Measurements from ENCODE around the gene GIMAP2.

GIMAP2 gene

DNA sequence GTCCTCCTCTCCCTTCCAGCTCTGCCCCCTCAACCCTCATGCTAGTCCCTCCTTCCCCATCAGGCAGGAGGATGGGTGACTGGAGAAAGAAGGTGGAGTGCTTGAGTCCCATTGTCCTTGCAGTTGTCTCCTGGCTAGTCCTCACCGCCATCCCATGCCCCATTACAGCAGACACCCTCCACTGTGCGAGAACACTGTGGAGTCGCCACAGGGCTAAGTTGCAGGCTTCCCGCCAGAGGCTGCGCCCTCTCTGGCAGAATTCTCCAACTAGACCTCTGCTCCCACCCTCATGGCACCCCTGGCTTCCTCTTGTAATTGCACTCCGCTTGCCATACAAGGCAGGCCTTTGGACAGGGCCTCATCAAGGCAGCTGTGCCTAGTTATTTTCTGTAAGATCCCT lies 3.1 kb downstream of the GIMAP2 start:
- no peak overlapping the region for H3K4me3 ChIP-seq (ENCODE audit: low read depth, low read length)
- TF ChIP-seq, protein P1, sequence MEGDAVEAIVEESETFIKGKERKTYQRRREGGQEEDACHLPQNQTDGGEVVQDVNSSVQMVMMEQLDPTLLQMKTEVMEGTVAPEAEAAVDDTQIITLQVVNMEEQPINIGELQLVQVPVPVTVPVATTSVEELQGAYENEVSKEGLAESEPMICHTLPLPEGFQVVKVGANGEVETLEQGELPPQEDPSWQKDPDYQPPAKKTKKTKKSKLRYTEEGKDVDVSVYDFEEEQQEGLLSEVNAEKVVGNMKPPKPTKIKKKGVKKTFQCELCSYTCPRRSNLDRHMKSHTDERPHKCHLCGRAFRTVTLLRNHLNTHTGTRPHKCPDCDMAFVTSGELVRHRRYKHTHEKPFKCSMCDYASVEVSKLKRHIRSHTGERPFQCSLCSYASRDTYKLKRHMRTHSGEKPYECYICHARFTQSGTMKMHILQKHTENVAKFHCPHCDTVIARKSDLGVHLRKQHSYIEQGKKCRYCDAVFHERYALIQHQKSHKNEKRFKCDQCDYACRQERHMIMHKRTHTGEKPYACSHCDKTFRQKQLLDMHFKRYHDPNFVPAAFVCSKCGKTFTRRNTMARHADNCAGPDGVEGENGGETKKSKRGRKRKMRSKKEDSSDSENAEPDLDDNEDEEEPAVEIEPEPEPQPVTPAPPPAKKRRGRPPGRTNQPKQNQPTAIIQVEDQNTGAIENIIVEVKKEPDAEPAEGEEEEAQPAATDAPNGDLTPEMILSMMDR (IDR thresholded peaks at IDR 0.05; ENCODE audit: low read depth, low read length, missing control alignments): no peak
- in situ Hi-C loops (cut with HindIII; ENCODE audit: low pct_ligation_motif_present, low sequenced_read_pairs): no loop called here
- no peak overlapping the region for H3K27ac ChIP-seq
- no peaks in the 10 kb centered on the region for H3K27me3 ChIP-seq (replicated peaks)
- H3K36me3 ChIP-seq (replicated peaks): no peaks in the 10 kb centered on the region
- no peak for DNase-seq

DNA sequence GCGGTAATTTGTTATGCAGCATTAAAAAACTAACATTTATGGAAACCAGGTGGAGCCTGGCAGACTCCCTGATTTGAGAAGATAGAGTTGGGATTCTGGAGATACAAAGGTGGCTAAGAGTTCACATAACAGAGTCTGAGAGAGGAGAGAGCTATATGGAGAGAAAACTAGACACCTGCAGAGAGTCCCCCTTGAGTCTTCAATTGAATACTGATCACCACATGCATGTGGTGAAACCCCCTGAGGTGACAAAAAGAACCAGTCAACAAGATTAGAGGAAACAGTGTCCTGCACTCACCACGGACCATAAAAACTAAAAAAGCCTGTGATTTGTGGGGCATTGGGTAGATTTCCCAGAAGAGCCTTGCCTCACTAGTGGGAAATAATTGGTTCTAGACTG lies 10.1 kb downstream of the GIMAP2 start:
- Histone ChIP-seq H3K4me3 (ENCODE audit: low read depth, low read length) (no peak overlapping the region), H3K36me3 (replicated peaks) (no peaks in the 10 kb centered on the region), H3K27me3 (replicated peaks) (no peaks in the 10 kb centered on the region), H3K27ac (no peak overlapping the region)
- in situ Hi-C loops (cut with HindIII; ENCODE audit: low pct_ligation_motif_present, low sequenced_read_pairs): no loop called here
- DNase-seq: no peak
- TF ChIP-seq, protein P1 (IDR thresholded peaks at IDR 0.05; ENCODE audit: low read depth, low read length, missing control alignments): no peak

DNA sequence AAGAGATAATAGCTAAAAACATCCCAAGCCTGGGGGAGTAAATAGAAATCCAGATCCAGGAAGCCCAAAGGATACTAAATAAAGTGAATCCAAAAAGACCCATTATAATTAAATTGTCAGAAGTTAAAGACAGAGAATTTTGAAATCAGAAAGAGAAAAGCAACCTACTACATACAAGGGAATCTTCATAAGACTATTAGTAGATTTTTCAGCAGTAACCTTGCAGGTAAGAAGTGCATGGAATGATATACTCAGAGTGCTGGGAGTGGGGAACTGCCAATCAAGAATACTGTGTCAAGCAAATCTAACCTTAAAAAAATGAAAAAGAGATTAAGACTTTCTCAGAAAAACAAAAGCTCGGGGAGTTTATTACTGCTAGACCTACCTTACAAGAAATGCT lies 17.7 kb downstream of the GIMAP2 start:
- Histone ChIP-seq H3K36me3 (replicated peaks) (no peaks in the 10 kb centered on the region), H3K27me3 (replicated peaks) (no peaks in the 10 kb centered on the region), H3K4me3 (ENCODE audit: low read depth, low read length) (no peak overlapping the region), H3K27ac (no peak overlapping the region)
- no peak for DNase-seq
- TF ChIP-seq, protein P1 (IDR thresholded peaks at IDR 0.05; ENCODE audit: low read depth, low read length, missing control alignments): no peak
- in situ Hi-C loops (cut with HindIII; ENCODE audit: low pct_ligation_motif_present, low sequenced_read_pairs): no loop called here

DNA sequence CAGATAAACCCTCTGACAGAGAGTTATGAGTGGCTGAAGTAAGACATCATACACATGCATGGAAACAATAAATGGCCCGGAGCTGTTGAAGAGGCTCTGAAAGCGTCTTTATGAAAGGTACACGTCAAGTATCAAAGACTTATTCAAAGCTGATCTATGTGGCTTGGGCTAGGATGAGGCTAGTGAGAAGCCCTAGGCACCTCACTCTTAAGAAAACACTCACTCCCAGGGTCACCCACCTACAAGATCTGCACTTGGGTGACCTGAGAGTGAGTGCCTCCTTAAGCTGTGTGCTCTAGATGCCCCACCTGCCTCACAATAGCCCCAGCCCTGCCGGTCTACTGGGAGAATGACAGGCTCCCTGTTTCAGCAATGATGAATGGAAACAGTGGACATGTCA lies 29.8 kb downstream of the GIMAP2 start:
- Histone ChIP-seq H3K4me3 (ENCODE audit: low read depth, low read length) (no peak overlapping the region), H3K27ac (no peak overlapping the region), H3K27me3 (replicated peaks) (no peaks in the 10 kb centered on the region), H3K36me3 (replicated peaks) (no peaks in the 10 kb centered on the region)
- DNase-seq: no peak
- in situ Hi-C loops (cut with HindIII; ENCODE audit: low pct_ligation_motif_present, low sequenced_read_pairs): no loop called here
- TF ChIP-seq, protein P1 (IDR thresholded peaks at IDR 0.05; ENCODE audit: low read depth, low read length, missing control alignments): no peak

DNA sequence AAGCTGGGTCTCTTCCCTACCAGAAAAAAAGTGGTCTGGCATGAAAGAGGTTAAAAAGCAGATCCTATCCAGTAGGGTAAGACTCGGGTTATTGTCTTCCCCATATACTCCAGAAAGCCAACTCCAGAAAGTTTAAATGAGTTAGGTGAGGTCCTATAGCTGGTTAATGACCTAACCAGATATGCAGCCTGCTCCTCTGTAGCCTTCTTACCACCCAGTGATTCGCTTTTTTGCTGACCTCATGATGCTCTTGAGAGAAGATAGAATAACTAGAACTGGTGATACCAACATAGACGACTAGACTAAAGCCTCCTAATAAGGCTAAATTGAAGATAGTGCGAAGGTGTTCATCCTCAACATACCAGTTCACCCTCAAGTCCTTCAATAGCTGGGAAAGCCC lies 30.2 kb downstream of the GIMAP2 start:
- TF ChIP-seq, protein P1 (IDR thresholded peaks at IDR 0.05; ENCODE audit: low read depth, low read length, missing control alignments): no peak
- Histone ChIP-seq H3K27me3 (replicated peaks) (no peaks in the 10 kb centered on the region), H3K27ac (no peak overlapping the region), H3K4me3 (ENCODE audit: low read depth, low read length) (no peak overlapping the region), H3K36me3 (replicated peaks) (no peaks in the 10 kb centered on the region)
- no peak for DNase-seq
- in situ Hi-C loops (cut with HindIII; ENCODE audit: low pct_ligation_motif_present, low sequenced_read_pairs): no loop called here

DNA sequence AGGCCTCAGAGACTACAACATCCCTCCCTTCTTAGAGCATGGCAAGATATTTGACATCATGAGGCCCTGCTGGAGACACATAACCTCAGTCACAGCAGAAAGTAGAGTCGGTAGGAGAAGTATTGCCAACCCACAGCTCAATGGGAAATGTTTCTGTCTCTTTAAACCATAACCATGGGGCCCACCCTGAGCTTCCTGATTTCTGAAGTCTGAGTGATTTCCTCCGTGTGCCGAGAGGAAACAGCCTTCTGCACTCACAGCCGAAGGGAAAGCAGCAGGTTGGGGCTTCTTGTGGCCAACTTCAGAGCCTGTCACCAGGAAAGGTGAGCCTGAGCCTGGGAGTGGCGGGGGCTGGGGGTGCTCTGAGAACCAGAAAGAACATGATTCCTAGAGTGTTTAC lies 30.9 kb downstream of the GIMAP2 start, which contains the start of gene GIMAP1:
Gene GIMAP1 (plus strand): TSS at position 246 of the 400 bp plus-strand sequence. CDS start 2,435 bp downstream, outside the sequence.
- H3K4me3 ChIP-seq (ENCODE audit: low read depth, low read length): no peak within 1 kb of the TSS
- H3K27me3 ChIP-seq (replicated peaks): no peaks in the 10 kb centered on the region
- no peak for DNase-seq
- H3K36me3 ChIP-seq (replicated peaks): no peaks in the 10 kb centered on the region
- in situ Hi-C loops (cut with HindIII; ENCODE audit: low pct_ligation_motif_present, low sequenced_read_pairs): no loop called here
- H3K27ac ChIP-seq: no peak within 1 kb of the TSS
- TF ChIP-seq, protein P1 (IDR thresholded peaks at IDR 0.05; ENCODE audit: low read depth, low read length, missing control alignments): no peak

All from brain microvascular endothelial cell (primary cell).